CD4-positive, alpha-beta memory T cell (primary cell): ENCODE results near the gene CFAP410. TPM values are rescaled to one million over a fixed set of nuclear protein-coding genes. Genes with fewer than 3 reads are reported as not detected.
"Not testable (repeated sequence)": the region's sequence is repeated elsewhere in the genome, so short reads cannot be mapped to it uniquely, and the experiment has no call there.

ENCODE experiments used
- CTCF ChIA-PET: fragments of 350-600 bp; sonication (Branson Sonifier 250); formaldehyde crosslinking; loops from one replicate; lab custom pipeline; 2021; ENCODE audit warnings: inconsistent platforms; ENCODE audit not compliant: partially characterized antibody; lab: Charles Lee
- POLR2A ChIA-PET: fragments of 350-600 bp; sonication (Branson Sonifier 250); formaldehyde crosslinking; loops from one replicate; lab custom pipeline; 2021; ENCODE audit not compliant: partially characterized antibody; lab: Charles Lee
- DNase-seq, 5 donors: peaks; one replicate each; pipeline versions ENCODE4 v3.0.0 to v3.0.0-alpha.2; 2020 to 2022; ENCODE audit warnings: mixed read lengths in 1 of 5
- H3K27ac ChIP-seq: one replicate; pipeline ENCODE4 v1.7.0; 2013; ENCODE audit warnings: low read depth, low read length
- H3K27me3 ChIP-seq: 2 replicates; pipeline ENCODE4 v1.7.0; 2013; ENCODE audit warnings: mild to moderate bottlenecking, low read length, moderate library complexity; ENCODE audit not compliant: insufficient read depth
- H3K36me3 ChIP-seq: 2 replicates; pipeline ENCODE4 v1.7.0; 2013; ENCODE audit warnings: mild to moderate bottlenecking, low read length, moderate library complexity; ENCODE audit not compliant: insufficient read depth
- H3K4me1 ChIP-seq: 2 replicates; pipeline ENCODE4 v1.7.0; 2013; ENCODE audit warnings: mild to moderate bottlenecking, low read length, moderate library complexity; ENCODE audit not compliant: insufficient read depth
- H3K4me3 ChIP-seq, 2 donors: one replicate each; pipeline ENCODE4 v1.7.0; 2013; ENCODE audit warnings: low read length in 2 of 2, mild to moderate bottlenecking in 1 of 2
- H3K9me3 ChIP-seq, 2 donors: one replicate each; pipeline ENCODE4 v1.7.0; 2013; ENCODE audit warnings: low read length in 2 of 2, control low read depth in 1 of 2; ENCODE audit not compliant: control insufficient read depth in 1 of 2
- H3K27ac Mint-ChIP-seq, 7 donors: one replicate each; pipeline ENCODE4 v1.8.0; 2020 to 2021; ENCODE audit warnings: mixed read lengths in 7 of 7, mild to moderate bottlenecking in 6 of 7, inconsistent platforms in 3 of 7, moderate library complexity in 3 of 7
- H3K27me3 Mint-ChIP-seq, 2 donors: one replicate each; pipeline ENCODE4 v1.8.0; 2020 to 2021; ENCODE audit warnings: mixed read lengths in 2 of 2
- H3K36me3 Mint-ChIP-seq, 2 donors: one replicate each; pipeline ENCODE4 v1.8.0; 2020 to 2021; ENCODE audit warnings: mixed read lengths in 2 of 2, inconsistent platforms in 1 of 2, mild to moderate bottlenecking in 1 of 2
- H3K4me1 Mint-ChIP-seq, 4 donors: one replicate each; pipeline ENCODE4 v1.8.0; 2020 to 2021; ENCODE audit warnings: mixed read lengths in 4 of 4, mild to moderate bottlenecking in 1 of 4
- H3K4me3 Mint-ChIP-seq, 8 donors: one replicate each; pipeline ENCODE4 v1.8.0; 2020 to 2021; ENCODE audit warnings: mixed read lengths in 8 of 8, mild to moderate bottlenecking in 7 of 8, moderate library complexity in 6 of 8, inconsistent platforms in 3 of 8
- H3K9me3 Mint-ChIP-seq, 8 donors: one replicate each; pipeline ENCODE4 v1.8.0; 2020 to 2021; ENCODE audit warnings: mixed read lengths in 8 of 8, mild to moderate bottlenecking in 5 of 8, inconsistent platforms in 3 of 8, moderate library complexity in 1 of 8
- intact Hi-C: fragments of 100-400 bp; cut with micrococcal nuclease; formaldehyde crosslinking; loops from one replicate; pipeline ENCODE4 v1.15.1; 2023
- polyA plus RNA-seq, 2 donors: library from polyadenylated mRNA; unstranded; fragments of 300-500 nt; fragmentation: Illumina TruSeq; gene quantifications; one replicate each; pipeline ENCODE4 v1.2.3, GENCODE V29; 2021
- total RNA-seq, 2 experiments: library from RNA; stranded (reverse); gene quantifications; one replicate each; pipeline ENCODE4 v1.2.3, GENCODE V29; 2021

Gene CFAP410
- total and polyA plus RNA-seq, 4 experiments from 2014 or later: 20.1 to 55.2 (median 42.0) TPM

GRCh38 chr21:44349847-44350772 is 10.9 kb upstream of the CFAP410 start:
- Histone ChIP-seq H3K27ac (no peak overlapping the region), H3K4me1 (peaks cover 30% of the 10 kb centered on the region), H3K36me3 (no peaks in the 10 kb centered on the region), H3K27me3 (no peaks in the 10 kb centered on the region), H3K4me3 (no peak overlapping the region), H3K9me3 (no peaks in the 10 kb centered on the region)
- no peaks in the 10 kb centered on the region for H3K9me3 Mint-ChIP-seq
- no peak overlapping the region for H3K27ac Mint-ChIP-seq
- peaks cover 15 to 34% (median 25%) of the 10 kb centered on the region in 4 donors for H3K4me1 Mint-ChIP-seq
- no peak for DNase-seq
- no peak overlapping the region for H3K4me3 Mint-ChIP-seq
- ChIA-PET CTCF (no interaction called here), POLR2A (no interaction called here)
- intact Hi-C loops: no loop called here
- H3K27me3 Mint-ChIP-seq: peaks cover 7 to 8% of the 10 kb centered on the region in 2 donors
- H3K36me3 Mint-ChIP-seq: no peaks in the 10 kb centered on the region

GRCh38 chr21:44349416-44349846 is 10.2 kb upstream of the CFAP410 start:
- CTCF ChIA-PET: no interaction called here
- peaks cover 23% of the 10 kb centered on the region for H3K4me1 ChIP-seq
- no peaks in the 10 kb centered on the region for H3K9me3 ChIP-seq
- no peak overlapping the region for H3K4me3 ChIP-seq
- POLR2A ChIA-PET: no interaction called here
- Mint-ChIP-seq H3K4me1 (peaks cover 10 to 27% (median 20%) of the 10 kb centered on the region in 4 donors), H3K36me3 (no peaks in the 10 kb centered on the region), H3K4me3 (no peak overlapping the region), H3K9me3 (no peaks in the 10 kb centered on the region), H3K27me3 (peaks cover 7 to 8% of the 10 kb centered on the region in 2 donors), H3K27ac (no peak overlapping the region)
- H3K36me3 ChIP-seq: no peaks in the 10 kb centered on the region
- no peaks in the 10 kb centered on the region for H3K27me3 ChIP-seq
- DNase-seq: no peak
- H3K27ac ChIP-seq: no peak overlapping the region
- intact Hi-C loops: no loop called here

- no peaks in the 10 kb centered on the region for H3K36me3 Mint-ChIP-seq
- H3K27me3 ChIP-seq: no peaks in the 10 kb centered on the region
- no peak overlapping the region for H3K4me3 Mint-ChIP-seq
- CTCF ChIA-PET: no interaction called here
- H3K36me3 ChIP-seq: no peaks in the 10 kb centered on the region
- H3K27ac Mint-ChIP-seq: peak overlapping the region in 1 of 7 donors; percentile 23
- no peak overlapping the region for H3K27ac ChIP-seq
- H3K4me3 ChIP-seq: no peak overlapping the region
- peaks cover 7 to 8% of the 10 kb centered on the region in 2 donors for H3K27me3 Mint-ChIP-seq
- no peaks in the 10 kb centered on the region for H3K9me3 ChIP-seq
- no peak for DNase-seq
- POLR2A ChIA-PET: no interaction called here
- peaks cover 5 to 21% (median 15%) of the 10 kb centered on the region in 4 donors for H3K4me1 Mint-ChIP-seq
- peaks cover 17% of the 10 kb centered on the region for H3K4me1 ChIP-seq
- no peaks in the 10 kb centered on the region for H3K9me3 Mint-ChIP-seq
- intact Hi-C loops: no loop called here
These were observed 9.7 kb upstream of the CFAP410 start for GRCh38 chr21:44348861-44349260.

- Mint-ChIP-seq H3K36me3 (no peaks in the 10 kb centered on the region), H3K4me3 (no peak overlapping the region), H3K9me3 (no peaks in the 10 kb centered on the region), H3K27ac (no peak overlapping the region), H3K27me3 (peaks cover 4 to 7% of the 10 kb centered on the region in 2 donors), H3K4me1 (peaks cover 0 to 13% (median 7%) of the 10 kb centered on the region in 4 donors)
- CTCF ChIA-PET: no interaction called here
- Histone ChIP-seq H3K9me3 (no peaks in the 10 kb centered on the region), H3K27me3 (no peaks in the 10 kb centered on the region), H3K4me3 (no peak overlapping the region), H3K4me1 (peaks cover 9% of the 10 kb centered on the region), H3K27ac (no peak overlapping the region), H3K36me3 (no peaks in the 10 kb centered on the region)
- no peak for DNase-seq
- intact Hi-C loops: no loop called here
- POLR2A ChIA-PET: no interaction called here
These were observed 8.8 kb upstream of the CFAP410 start for GRCh38 chr21:44347911-44348451.

- ChIA-PET CTCF (no interaction called here), POLR2A (no interaction called here)
- Mint-ChIP-seq H3K36me3 (no peaks in the 10 kb centered on the region), H3K4me3 (no peak overlapping the region), H3K4me1 (peaks cover 2 to 6% (median 4%) of the 10 kb centered on the region in 4 donors), H3K27ac (no peak overlapping the region), H3K27me3 (peaks cover 3 to 4% of the 10 kb centered on the region in 2 donors), H3K9me3 (no peaks in the 10 kb centered on the region)
- Histone ChIP-seq H3K36me3 (no peaks in the 10 kb centered on the region), H3K9me3 (no peaks in the 10 kb centered on the region), H3K27ac (no peak overlapping the region), H3K4me3 (no peak overlapping the region), H3K4me1 (no peaks in the 10 kb centered on the region), H3K27me3 (no peaks in the 10 kb centered on the region)
- peak in 1 of 5 donors; percentile 1 for DNase-seq
- intact Hi-C loops: no loop called here
These were observed 6.3 kb upstream of the CFAP410 start for GRCh38 chr21:44345495-44345894.

GRCh38 chr21:44344541-44345183 is 5.5 kb upstream of the CFAP410 start:
- peak overlapping the region in 2 of 7 donors; percentile 32 to 60 for H3K27ac Mint-ChIP-seq
- no peaks in the 10 kb centered on the region for H3K9me3 Mint-ChIP-seq
- POLR2A ChIA-PET: no interaction called here
- H3K4me3 Mint-ChIP-seq: no peak overlapping the region
- peak in 1 of 5 donors; percentile 12 for DNase-seq
- Histone ChIP-seq H3K9me3 (no peaks in the 10 kb centered on the region), H3K4me3 (no peak overlapping the region), H3K4me1 (peaks cover 8% of the 10 kb centered on the region), H3K27ac (no peak overlapping the region), H3K36me3 (no peaks in the 10 kb centered on the region), H3K27me3 (no peaks in the 10 kb centered on the region)
- peaks cover 6 to 13% (median 10%) of the 10 kb centered on the region in 4 donors for H3K4me1 Mint-ChIP-seq
- H3K36me3 Mint-ChIP-seq: peaks cover 0 to under 1% of the 10 kb centered on the region in 2 donors
- intact Hi-C loops: no loop called here
- peaks cover 3 to 4% of the 10 kb centered on the region in 2 donors for H3K27me3 Mint-ChIP-seq
- CTCF ChIA-PET: interaction anchor here (1.3 kb wide), 1 partner anchor 16 kb away, joined by 3 read pairs; no protein-coding TSS in a partner anchor

GRCh38 chr21:44342981-44343380 is 3.8 kb upstream of the CFAP410 start:
- DNase-seq, H3K36me3 Mint-ChIP-seq, H3K36me3 ChIP-seq, H3K9me3 Mint-ChIP-seq, H3K4me3 ChIP-seq, H3K27me3 ChIP-seq, H3K27ac ChIP-seq, CTCF ChIA-PET, H3K9me3 ChIP-seq, H3K27ac Mint-ChIP-seq, intact Hi-C loops, H3K27me3 Mint-ChIP-seq: not testable (repeated sequence)
- H3K4me1 ChIP-seq: peaks cover 15% of the 10 kb centered on the region
- H3K4me3 Mint-ChIP-seq: peak overlapping the region in 1 of 8 donors; percentile 35
- H3K4me1 Mint-ChIP-seq: peaks cover 9 to 26% (median 13%) of the 10 kb centered on the region in 4 donors
- POLR2A ChIA-PET: interaction anchor here (1.1 kb wide), 1 partner anchor 10 kb away, joined by 3 read pairs; the partner anchor contains the start of gene TRPM2
